ENCODE data around the gene OSCP1. TPM values are rescaled to one million over a fixed set of nuclear protein-coding genes. Genes with fewer than 3 reads are reported as not detected.

OSCP1 gene
- polyA plus RNA-seq, 4 donors = 18.2 to 26.8 (median 24.3) TPM

DNA sequence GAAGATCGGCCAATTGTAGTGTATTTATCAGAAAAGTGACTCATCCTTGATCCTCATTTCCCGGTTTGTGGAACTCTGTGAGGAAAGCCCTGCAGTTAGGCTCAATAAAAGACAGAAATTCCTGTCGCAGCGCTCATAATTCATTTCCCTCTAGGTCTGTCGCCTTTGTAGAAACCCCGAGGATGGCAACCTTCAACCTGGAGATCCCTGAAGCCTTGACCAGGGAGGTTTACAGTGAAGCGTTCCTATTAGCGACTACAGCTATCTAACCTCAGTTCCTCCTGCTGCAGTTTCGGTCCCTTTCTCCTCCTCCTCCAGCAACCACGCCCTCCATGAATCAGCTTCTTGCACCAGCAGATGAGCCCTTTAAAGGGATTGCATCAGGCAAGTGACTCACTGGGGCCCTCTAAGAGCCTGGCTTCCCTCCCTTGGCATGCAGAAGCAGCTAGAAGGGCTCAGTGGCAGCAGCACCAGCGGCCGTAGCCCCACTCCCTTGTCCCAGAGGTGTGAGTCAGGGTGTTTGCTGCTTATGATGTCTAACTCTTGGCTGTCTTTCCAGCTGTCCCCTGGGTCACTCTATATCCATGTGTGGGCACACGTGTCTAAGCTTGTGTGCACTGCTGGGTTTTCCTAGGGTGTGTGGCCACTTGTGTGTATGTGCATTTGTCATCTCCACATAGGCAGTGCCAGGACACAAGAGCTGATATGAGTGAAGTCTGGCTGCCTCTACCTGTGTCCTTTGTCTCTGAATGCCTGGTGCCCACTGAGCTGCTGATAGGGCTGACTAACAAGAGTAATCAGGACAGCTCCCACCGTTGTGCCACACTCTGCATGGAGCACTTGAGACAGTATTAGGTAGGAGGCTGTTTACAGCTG lies 63.7 kb downstream of the OSCP1 start:
- no peak for DNase-seq (ENCODE audit: low read depth in 4 of 4, low spot score in 2 of 4)

DNA sequence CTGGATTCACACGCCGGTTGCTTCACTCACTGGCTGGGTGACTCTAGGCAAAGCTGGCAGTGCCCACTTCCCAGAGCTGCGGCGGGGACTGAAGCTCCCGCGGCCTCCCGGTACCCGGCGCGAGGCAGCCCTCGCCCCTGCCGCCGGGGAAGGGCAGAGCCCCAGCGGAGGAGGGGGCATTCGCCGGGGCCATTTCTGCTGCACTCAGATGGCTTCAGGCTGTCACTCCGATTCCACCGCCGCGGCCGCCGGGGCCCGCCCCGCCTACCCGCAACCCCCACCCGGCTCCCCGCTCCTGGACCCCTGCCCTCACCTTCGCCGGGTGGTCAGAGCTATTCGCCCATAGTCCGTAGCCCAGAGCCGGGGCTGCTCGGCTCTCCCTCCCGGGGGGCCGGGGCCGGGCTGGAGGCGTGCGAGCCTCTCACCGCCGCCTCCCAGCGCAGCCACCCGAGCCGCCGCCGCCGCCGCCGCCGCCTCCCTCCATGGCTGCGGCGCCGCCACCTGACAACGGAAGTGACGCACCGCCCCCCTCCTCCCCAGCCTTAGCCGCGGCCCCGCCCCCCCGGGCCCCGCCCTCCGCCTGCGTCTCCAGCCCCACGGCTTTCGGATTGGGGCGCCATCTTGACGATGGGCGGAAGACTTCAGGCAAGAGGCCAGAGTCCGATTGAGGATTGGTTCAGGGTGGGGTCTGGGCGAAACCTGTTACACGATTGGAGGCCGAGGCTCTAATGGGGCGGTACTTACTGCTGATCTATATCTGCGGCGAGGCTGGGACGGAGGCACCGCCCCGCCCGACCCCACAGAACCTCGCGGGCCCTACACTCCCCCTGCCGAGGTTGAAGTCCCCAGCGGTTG lies 64.6 kb downstream of the OSCP1 start, which contains the start of gene STK40:
Gene STK40 (minus strand): TSS at position 515 of the 855 bp plus-strand sequence. CDS start 24,592 bp downstream, outside the sequence.
- peak in 3 of 4 donors; percentile 93 to 98 (median 93) for DNase-seq (ENCODE audit: low read depth in 4 of 4, low spot score in 2 of 4)

DNA sequence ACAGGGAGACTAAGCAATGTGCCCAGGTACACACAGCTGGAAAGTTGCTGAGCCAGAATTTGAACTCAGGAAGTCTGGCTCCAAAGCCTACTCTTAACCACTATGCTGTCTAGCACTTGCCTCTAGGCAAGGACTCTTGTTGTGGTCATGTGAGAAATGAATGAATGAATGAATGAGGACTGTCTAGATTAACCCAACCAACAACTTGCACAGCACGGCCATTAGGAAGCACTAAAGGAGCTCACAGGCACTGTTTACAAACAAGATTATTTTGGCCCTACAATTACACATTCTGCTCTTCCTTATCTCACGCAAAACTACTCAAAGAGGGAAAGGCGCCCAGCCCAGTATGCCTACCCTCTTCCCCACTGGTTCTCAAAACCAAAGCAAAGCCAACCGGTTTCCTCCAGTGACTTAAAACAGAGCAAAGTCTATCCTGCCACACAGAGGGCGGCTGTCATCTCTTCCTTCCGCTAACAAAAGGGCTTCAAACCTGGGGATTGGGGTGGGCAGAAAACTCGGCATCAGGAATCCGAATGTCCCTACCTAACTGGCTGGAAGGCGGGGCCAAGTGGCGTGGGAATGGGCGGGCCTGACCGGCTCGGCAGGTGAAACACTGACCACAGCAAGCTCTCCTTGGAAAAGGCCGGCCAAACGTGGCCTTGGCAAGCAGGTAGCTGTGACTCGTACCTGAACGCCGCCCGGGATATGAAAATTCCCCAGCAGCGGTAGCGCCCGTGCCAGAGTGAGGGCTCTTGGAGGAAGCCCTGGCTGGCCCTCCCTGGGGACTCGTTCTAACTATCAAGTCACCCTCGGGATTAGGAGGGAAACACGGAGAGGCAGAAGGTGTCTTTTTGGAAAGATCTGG lies 65.5 kb downstream of the OSCP1 start:
- DNase-seq (ENCODE audit: low read depth in 4 of 4, low spot score in 2 of 4) = no peak

DNA sequence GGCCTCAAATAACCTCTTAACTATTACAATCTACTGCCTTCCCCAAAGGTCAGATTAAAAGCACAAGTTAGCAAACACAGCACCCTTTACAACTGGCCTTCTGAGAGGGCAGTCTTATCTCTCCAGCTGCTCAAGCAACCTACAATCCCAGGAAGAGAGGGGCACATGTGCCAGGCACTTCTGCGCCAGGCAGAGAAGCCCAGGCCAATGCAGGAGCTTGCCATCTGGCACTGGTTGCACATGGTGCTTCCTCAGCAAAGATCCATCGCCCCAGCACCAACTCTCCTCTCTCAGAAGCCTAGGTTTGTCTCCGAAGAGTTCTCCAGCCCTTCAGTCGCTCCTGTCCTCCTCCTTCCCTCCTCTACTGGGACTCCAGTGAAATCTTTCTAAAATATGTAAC lies 67.0 kb downstream of the OSCP1 start:
- DNase-seq (ENCODE audit: low read depth in 4 of 4, low spot score in 2 of 4) = no peak

DNA sequence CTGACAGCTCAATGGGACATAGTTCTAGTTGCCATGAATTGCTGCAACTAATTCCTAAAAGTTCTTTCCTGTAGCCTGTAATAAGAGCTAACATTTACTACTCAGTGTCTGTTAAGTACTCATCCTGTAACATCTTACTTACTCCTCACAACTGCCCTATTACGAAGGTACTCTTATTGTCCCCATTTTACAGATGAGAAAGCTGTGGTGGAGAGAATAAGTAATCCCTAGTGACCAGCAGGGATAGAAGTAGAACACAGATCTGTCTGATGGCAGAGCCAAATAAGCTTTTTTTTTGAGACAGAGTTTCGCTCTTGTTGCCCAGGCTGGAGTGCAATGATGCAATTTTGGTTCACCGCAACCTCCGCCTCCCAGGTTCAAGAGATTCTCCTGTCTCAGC lies 67.6 kb downstream of the OSCP1 start:
- no peak for DNase-seq (ENCODE audit: low read depth in 4 of 4, low spot score in 2 of 4)

DNA sequence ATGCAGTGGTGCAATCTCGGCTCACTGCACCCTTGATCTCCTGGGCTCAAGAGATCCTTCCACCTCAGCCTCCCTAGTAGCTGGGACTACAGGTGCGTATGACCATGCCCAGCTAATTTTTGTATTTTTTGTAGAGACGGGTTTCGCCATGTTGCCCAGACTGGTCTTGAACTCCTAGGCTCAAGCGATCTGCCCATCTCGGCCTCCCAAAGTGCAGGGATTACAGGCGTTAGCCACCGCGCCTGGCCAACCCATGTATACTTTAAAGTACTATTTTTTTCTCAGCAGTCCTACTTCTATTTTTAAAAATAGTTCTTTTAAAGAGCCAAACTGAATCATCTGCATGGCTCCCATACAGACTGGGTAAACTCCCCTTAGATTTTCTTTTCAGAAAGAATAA lies 68.0 kb downstream of the OSCP1 start:
- no peak for DNase-seq (ENCODE audit: low read depth in 4 of 4, low spot score in 2 of 4)

DNA sequence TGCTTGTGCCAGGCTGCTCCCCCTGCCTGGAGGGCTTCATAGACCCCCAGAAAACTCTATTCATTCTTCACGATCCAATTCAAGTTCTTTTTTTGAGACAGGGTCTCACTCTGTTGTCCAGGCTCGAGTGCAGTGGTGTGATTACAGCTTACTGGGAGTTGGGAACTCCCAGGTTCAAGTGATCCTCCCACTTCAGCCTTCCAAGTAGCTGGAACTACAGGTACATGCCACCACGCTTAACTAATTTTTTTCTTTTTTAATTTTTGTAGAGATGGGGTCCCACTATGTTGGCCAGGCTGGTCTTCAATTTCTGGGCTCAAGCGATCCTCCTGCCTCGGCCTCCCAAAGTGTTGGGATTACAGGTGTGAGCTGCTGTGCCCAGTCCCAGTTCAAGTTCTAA lies 68.8 kb downstream of the OSCP1 start:
- no peak for DNase-seq (ENCODE audit: low read depth in 4 of 4, low spot score in 2 of 4)

DNA sequence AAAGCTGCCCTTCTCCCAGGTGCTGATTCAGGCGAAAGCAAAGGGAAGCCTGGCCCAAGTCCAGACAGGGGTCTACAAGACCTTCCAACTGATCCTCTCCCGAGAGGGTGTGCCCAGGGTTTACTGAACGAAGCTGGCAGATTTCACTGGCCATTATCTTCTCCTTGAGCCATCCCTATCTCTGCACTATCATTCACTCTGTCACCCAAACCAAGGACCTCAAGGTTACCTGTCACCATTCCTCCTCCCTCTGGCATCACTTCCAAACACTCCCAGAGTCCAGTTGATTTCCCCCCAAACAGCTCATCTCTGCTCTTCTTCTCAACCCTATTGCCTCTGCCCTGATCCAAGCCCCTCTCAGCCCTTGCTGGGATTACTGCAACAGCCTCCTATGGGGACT lies 69.5 kb downstream of the OSCP1 start:
- DNase-seq (ENCODE audit: low read depth in 4 of 4, low spot score in 2 of 4) = no peak

DNA sequence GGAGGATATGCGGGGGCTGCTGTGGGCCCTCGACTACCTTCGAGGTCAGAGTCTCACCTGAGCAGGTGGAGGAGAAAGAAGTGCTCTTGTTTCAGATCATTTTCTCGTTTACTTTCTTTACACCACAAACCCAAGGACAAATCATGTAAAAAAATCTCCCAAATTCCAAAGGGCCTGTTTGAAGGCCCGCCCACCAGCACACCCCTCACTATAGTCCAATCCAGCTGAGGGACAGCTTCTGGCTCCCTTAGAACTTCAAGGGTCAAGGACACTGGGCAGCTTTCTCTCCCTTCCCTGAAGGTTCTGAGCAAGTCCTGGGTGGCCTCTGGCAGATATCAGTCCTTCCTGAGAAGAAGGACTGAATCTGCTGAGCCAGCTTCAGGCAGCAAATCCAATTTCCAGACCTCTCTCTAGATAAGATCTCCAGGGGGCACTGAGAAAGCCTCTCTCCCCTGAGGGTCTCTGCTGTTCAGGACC lies 70.1 kb downstream of the OSCP1 start:
- DNase-seq (ENCODE audit: low read depth in 4 of 4, low spot score in 2 of 4) = no peak

DNA sequence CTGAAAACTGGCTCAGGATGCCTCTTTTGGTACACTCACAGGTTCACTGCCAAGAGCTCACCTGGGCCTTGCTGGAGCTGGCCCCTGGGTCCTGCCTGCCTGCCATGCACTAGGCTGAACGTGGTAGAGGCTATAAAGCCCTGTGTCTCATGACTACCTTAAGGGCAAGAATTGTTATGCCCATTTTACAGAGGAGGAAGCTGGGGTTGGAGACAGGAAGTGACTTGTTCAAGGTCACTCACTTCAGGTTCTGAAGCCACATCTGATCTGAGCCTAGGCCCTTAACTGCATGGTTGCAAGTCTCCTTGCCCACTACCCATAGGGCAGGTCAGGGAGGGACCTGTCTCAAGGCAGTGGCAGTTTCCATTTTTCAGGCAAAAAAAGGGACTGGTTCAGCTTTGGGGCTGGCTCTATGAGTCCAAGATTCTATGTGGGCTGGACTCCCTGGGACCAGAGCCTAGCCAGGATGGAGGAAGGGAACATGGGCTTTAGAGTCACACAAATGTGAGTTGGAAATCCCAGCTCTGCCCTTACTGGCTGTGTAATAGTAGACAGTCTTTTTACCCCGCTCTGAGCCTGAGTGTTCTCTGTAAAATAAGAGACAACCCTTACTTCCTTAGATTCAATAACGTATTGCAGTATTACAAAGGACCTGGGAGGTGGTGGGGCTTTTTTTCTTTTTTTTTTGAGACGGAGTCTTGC lies 72.3 kb downstream of the OSCP1 start:
- DNase-seq (ENCODE audit: low read depth in 4 of 4, low spot score in 2 of 4) = no peak

DNA sequence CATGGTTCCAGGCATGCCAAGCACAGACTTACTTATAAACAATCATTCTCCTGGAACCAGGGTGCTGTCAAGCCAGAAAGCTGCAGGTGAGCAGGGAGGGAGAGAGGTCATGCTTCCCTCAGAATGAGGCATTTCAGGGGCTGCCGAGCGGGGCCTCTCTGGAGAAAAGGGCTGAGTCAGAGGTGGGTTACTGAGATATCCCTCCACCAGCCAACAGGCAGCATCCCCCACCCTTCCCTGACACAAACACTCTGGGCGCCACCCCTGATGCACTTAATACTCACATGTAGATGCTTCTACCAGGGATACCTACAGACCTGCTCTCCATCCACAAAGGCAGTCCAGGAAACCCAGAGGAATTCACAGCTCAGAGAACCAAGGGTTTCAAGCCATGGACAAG lies 77.6 kb downstream of the OSCP1 start:
- no peak for DNase-seq (ENCODE audit: low read depth in 4 of 4, low spot score in 2 of 4)

DNA sequence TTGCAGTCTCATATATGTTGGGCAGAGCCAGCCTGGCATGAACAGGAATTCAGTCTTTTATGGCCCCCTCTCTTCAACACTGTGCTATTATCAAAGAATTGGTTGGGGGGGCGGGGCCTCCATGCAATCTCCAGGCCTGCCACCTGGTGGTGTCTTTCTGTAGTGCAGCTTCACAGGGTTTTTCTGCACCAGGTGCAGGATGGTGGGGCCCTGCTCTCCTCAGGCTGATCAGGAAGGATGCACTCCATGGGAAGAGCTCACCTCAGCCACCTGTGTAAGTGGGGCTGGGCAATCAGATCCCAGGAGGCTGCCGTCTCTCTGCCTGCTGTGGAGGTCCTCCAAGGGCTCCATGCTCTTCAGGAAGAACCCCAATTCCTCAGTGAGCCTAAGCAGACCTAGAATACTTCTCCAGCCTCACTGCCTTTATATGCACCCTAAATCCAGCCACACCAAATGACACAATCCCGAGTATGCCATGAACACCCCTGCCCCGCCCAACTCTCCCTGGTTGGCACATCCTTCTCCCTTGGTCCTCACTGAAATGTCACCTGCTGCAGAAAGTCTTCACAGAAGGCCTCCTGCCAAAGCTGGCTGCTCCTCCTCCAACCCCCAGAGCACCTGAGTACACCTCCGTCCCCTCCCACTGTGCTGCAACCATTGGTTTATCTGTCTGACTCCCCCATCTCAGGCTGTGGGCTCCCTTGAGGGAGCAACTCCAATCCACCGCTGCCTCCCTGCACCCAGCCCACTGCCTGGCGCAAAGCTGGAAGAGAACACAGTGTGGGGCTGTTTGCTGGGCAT lies 81.0 kb downstream of the OSCP1 start:
- peak in 1 of 4 donors; percentile 71 for DNase-seq (ENCODE audit: low read depth in 4 of 4, low spot score in 2 of 4)

Other genes with a start within 250 kb of the OSCP1 start
- gene THRAP3, start 226.0 kb downstream of the OSCP1 start, polyA plus RNA-seq (ENCODE audit: insufficient read length in 4 of 4) = 100 to 1,000 TPM; 121 to 150 (median 142) TPM
- gene SH3D21, start 144.1 kb downstream of the OSCP1 start, polyA plus RNA-seq (ENCODE audit: insufficient read length in 4 of 4) = 10 to 100 TPM; 18.5 to 40.8 (median 29.9) TPM
- 100 to 1,000 TPM in 2 of 4 donors, 10 to 100 TPM in 2; 43.1 to 142 (median 86.8) TPM for gene EVA1B, start 126.8 kb downstream of the OSCP1 start, polyA plus RNA-seq (ENCODE audit: insufficient read length in 4 of 4)
- gene STK40, start 64.5 kb downstream of the OSCP1 start, polyA plus RNA-seq (ENCODE audit: insufficient read length in 4 of 4) = 10 to 100 TPM; 41.0 to 48.5 (median 44.2) TPM
- gene LSM10, start 52.5 kb downstream of the OSCP1 start, polyA plus RNA-seq (ENCODE audit: insufficient read length in 4 of 4) = 10 to 100 TPM; 24.3 to 32.2 (median 26.0) TPM
- gene MRPS15, start 13.9 kb upstream of the OSCP1 start, polyA plus RNA-seq (ENCODE audit: insufficient read length in 4 of 4) = 10 to 100 TPM; 65.6 to 78.7 (median 69.6) TPM
- gene CSF3R, start 32.5 kb upstream of the OSCP1 start, polyA plus RNA-seq (ENCODE audit: insufficient read length in 4 of 4) = 1 to 10 TPM; 2.5 to 6.0 (median 5.0) TPM